ENCODE measurements around the gene FLOT2.

- TF ChIP-seq POLR2AphosphoS5 (IDR thresholded peaks at IDR 0.05; ENCODE audit: insufficient read depth in 1 of 2, low read depth in 1 of 2), result no peak
- TF ChIP-seq, protein P1, sequence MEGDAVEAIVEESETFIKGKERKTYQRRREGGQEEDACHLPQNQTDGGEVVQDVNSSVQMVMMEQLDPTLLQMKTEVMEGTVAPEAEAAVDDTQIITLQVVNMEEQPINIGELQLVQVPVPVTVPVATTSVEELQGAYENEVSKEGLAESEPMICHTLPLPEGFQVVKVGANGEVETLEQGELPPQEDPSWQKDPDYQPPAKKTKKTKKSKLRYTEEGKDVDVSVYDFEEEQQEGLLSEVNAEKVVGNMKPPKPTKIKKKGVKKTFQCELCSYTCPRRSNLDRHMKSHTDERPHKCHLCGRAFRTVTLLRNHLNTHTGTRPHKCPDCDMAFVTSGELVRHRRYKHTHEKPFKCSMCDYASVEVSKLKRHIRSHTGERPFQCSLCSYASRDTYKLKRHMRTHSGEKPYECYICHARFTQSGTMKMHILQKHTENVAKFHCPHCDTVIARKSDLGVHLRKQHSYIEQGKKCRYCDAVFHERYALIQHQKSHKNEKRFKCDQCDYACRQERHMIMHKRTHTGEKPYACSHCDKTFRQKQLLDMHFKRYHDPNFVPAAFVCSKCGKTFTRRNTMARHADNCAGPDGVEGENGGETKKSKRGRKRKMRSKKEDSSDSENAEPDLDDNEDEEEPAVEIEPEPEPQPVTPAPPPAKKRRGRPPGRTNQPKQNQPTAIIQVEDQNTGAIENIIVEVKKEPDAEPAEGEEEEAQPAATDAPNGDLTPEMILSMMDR (IDR thresholded peaks at IDR 0.05), result no peak
- no peak for TF ChIP-seq POLR2A (IDR thresholded peaks at IDR 0.05)
Measured at GRCh38 chr17:28940142-28940541, 42.6 kb upstream of the FLOT2 start.
